NCI-H748 (cell line): ENCODE measurements around the gene P2RX2.
A peak's percentile ranks its signal among the peaks of the same experiment; 100 is the strongest.
"Not testable (repeated sequence)": the region's sequence is repeated elsewhere in the genome, so short reads cannot be mapped to it uniquely, and the experiment has no call there.

Experiments
- DNase-seq: peaks from one replicate; lab custom pipeline; 2025; ENCODE audit not compliant: unreplicated experiment; lab: John Stamatoyannopoulos, UW

P2RX2 gene

GRCh38 chr12:132583411-132583710 lies 35.2 kb upstream of the P2RX2 start:
- DNase-seq = no peak

- DNase-seq = no peak
Observed at GRCh38 chr12:132583736-132584135, 34.8 kb upstream of the P2RX2 start.

- DNase-seq = no peak
Observed at GRCh38 chr12:132584429-132584828, 34.1 kb upstream of the P2RX2 start.

GRCh38 chr12:132585177-132585576 lies 33.4 kb upstream of the P2RX2 start:
- DNase-seq = no peak

- no peak for DNase-seq
Observed at GRCh38 chr12:132586929-132587328, 31.6 kb upstream of the P2RX2 start.

GRCh38 chr12:132587781-132588180 lies 30.8 kb upstream of the P2RX2 start:
- no peak for DNase-seq

GRCh38 chr12:132588319-132588718 lies 30.3 kb upstream of the P2RX2 start:
- DNase-seq = no peak

GRCh38 chr12:132588821-132589669 lies 29.5 kb upstream of the P2RX2 start:
- no peak for DNase-seq

- DNase-seq = no peak
Observed at GRCh38 chr12:132591107-132591935, 27.3 kb upstream of the P2RX2 start.

- DNase-seq = no peak
Observed at GRCh38 chr12:132592282-132592970, 26.1 kb upstream of the P2RX2 start.

- DNase-seq = no peak
Observed at GRCh38 chr12:132593071-132593470, 25.5 kb upstream of the P2RX2 start.

- no peak for DNase-seq
Observed at GRCh38 chr12:132593521-132593920, 25.1 kb upstream of the P2RX2 start.

- DNase-seq = peak; percentile 99
Observed at GRCh38 chr12:132593938-132594358, 24.6 kb upstream of the P2RX2 start.

- DNase-seq = no peak
Observed at GRCh38 chr12:132595183-132595582, 23.4 kb upstream of the P2RX2 start.

GRCh38 chr12:132596016-132596415 lies 22.6 kb upstream of the P2RX2 start:
- DNase-seq = no peak

GRCh38 chr12:132597333-132598316 lies 21.0 kb upstream of the P2RX2 start:
- DNase-seq = peak; percentile 70

GRCh38 chr12:132599502-132599901 lies 19.1 kb upstream of the P2RX2 start:
- DNase-seq = not testable (repeated sequence)

GRCh38 chr12:132600048-132601032 lies 18.2 kb upstream of the P2RX2 start:
- DNase-seq = peak; percentile 84

GRCh38 chr12:132601171-132601883 lies 17.2 kb upstream of the P2RX2 start:
- DNase-seq = peak; percentile 26
